LoVo (cell line): ENCODE measurements around the gene TCHP.

Source experiments
- DNase-seq: peaks from one replicate; pipeline ENCODE4 v3.0.0-alpha.2; 2016; ENCODE audit warnings: low spot score

The TCHP gene

DNA sequence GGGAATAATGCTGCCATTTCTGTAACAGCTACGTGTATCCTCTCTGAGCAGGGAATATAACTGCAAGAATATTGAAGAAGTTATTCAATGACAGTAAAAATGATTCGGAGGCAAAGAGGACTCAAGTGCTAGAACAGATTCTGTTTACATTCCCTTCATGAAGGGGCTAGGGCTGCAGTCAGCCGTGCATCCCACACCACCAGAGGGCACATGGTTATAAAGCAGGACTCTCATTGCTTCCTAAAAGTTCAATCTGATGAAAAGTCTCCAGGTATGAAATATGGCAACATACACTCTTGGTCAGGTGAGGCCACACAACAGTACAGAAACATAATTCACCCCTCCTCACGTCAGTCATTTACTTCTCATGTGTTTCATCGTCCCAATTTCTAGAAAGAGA, 34.0 kb downstream of the TCHP start:
- no peak for DNase-seq

DNA sequence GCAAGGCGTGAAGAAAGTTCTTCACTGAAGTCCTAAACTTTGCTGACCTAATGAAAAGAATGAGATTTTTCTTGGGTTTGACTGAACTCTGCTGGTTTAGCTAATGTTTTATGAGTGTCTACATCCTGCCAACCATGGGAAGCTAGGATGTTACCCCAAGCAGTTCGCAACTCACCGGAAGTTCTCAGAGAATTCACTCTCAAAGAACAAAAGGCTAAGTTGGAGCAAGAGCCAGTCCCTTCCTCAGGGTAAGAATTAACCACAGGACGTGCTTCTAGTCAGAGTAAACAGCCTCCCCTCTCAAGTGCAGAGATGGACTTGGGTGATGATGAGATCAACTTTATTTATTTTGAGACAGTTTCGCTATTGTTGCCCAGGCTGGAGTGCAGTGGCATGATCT, 37.3 kb downstream of the TCHP start:
- DNase-seq: no peak

DNA sequence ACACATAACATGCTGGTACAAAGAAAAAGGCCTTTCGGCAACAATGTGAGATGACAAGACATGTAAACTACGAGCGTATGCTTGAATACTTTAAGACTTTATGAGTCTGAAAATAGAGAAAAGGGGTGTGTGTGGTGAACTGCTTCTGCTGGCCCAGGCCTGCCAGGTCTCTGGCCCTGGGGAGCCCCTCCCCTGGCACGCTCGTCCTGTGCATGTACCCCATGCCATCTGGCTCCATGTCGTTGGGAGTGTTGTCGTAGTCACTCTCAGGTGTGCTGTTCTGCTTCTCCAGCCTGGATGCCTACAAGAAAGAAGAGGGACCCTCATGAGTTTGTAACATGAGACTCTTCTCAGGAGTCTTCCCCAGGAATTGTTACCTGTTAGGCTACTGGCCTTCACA, 38.9 kb downstream of the TCHP start:
- DNase-seq: no peak

DNA sequence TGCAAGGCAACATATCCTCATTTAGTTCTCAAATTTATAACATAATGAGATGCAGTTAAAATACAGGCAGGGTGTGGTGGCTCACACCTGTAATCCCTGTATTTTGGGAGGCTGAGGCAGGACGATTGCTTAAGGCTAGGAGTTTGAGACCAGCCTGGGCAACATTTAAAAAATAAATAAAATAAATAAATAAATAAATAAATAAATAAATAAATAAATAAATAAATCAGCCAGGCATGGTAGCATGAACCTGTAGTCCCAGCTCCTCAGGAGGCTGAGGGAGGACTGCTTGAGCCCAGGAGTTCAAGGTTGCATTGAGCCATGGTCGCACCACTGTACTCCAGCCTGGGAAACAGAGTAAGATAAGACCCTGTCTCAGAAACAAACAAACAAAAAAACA, 39.4 kb downstream of the TCHP start:
- no peak for DNase-seq

DNA sequence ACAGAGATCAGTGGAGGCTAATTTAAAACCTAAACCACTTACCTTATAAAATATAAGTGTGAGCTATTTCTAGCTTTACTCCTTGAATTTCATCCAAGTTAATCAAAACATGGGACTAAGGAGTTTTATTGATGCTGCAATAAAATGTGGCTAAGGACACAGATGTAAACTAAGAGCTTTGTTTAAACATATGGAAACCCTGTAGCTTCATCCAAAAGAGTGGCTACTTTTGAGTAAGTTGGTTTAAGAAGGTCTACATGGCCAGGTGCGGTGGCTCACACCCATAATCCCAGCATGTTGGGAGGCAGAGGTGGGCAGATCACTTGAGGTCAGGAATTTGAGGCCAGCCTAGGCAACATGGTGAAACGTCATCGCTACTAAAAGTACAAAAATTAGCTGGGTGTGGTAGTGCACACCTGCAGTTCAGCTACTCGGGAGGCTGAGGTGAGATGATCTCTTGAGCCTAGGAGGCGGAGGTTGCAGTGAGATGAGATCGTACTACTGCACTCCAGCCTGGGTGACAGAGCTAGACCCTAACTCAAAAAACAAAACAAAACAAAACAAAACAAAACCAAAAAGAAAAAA, 40.4 kb downstream of the TCHP start:
- DNase-seq: no peak

DNA sequence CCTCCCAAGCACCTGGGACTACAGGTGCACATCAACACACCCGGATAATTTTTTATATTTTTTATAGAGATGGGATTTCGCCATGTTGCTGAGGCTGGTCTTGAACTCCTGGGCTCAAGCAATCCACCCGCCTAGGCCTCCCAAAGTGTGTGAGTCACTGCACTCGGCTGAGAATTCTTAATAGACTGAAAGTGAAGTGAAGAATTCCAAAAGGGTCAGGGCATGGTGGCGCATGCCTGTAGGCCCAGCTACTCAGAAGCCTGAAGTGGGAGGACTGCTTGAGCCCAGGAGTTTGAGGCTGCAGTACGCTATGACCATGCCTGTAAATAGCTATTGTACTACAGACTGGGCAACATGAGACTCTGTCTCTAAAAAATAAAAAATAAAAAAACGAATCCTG, 43.7 kb downstream of the TCHP start:
- no peak for DNase-seq

DNA sequence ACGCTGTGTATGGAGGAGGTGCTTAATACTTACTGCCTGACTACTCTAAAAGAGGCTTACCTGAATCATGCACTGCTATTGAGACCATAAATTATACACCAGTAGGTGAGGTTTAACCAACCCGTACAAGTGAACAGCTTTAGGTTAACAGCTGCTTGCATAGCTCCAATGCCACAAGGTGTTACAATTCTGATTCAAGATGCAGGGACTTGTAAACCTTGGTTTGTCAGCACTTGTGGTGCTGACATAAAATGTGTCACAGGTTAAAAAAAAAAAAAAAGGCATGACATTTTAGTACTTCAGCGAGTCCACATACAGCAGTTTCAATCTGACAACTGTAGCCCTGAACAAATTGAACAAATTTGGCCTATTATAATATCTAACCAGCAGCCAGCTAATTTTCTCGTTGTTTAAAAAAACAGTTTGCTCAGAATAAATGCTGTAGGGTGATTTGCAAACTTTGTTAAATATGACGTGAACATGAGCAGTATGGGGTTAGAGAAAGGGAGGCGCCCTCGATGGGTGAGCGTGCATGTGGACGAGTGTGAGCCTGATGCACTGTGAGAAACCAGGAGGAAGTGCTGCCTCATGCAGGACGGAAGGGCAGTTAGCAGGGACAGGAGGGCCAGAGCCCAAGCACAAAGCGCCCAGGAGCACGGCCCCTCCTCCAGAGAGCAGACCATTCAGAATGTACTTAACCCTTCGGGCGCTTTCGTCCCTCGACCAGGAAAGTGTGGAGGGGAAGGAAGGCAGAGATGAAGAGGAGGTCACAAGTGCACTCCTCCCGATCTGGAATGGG, 44.7 kb downstream of the TCHP start:
- no peak for DNase-seq

DNA sequence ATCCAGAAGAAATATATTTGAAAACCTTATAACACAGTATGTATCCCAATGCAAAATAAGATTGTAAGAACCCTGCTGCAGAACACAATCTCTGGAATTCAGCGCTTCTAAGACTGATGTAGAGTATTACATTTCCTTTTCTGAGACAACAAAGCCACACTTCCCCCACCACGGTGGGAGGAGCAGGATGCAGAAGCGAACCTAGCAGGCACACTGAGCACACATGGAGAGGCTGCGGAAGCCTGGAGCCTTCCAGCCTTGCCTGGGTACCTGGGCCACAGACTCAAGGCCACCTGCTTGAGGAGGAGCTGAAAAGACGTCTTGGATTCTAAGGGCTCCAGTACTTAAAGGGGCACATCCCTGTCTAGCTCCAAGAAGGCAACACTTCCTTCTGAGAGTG, 46.4 kb downstream of the TCHP start:
- no peak for DNase-seq

DNA sequence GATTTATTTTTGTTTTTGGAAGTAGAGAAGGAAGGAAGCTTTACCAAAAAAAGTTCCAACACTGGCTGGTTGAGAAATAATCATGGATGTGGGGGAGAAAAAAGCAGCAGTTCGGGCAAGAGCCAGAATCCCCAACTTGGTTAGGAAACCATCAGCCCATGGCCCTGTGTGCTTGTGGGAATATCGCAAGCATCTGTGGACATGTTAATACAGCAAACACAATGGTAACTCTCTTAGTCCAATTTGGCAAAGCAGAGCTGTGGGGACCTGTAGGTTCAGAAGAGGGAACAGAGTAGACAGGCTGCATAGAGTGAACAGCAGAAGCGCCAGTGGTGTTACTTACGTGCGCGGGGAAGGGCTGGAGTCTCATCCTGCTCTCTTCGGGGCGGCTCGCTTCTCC, 46.8 kb downstream of the TCHP start:
- DNase-seq: no peak

DNA sequence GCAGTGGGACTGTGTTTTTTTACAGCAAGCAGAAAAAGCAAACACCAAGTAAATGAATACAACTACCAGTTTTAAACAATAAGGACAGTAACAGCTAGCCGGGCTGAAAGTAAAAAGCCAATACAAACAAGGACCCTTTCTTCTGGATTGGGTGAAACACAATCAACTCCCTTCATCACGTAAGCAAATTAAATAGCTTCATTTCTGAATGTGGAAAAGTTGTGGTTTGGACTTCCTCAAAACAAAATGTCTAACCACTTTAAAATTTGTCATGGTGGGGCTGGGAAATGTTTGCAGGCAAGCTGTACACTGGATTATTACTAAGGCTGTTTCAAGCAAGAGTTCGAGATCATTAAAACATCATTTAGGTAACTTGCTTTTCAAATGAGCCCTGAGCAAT, 47.4 kb downstream of the TCHP start:
- no peak for DNase-seq

DNA sequence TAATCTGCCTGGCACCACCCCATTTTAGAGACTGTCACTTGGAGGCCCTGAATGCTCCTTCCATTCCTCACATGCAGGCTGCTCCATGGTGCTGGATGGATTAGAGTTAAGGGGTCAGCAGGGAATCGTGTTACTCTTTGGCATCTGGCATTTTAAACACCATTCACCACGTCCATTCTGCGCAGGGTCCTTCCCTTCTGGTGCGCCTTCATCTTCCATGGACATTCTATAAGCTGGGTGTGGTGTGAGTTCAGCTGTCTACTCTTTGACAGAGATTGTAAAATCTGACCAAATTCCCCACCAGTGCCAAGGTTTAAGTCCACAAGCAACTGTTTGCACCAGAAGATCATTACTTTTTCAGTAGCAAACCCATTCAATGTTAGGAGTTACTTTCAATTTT, 48.3 kb downstream of the TCHP start:
- DNase-seq: no peak

DNA sequence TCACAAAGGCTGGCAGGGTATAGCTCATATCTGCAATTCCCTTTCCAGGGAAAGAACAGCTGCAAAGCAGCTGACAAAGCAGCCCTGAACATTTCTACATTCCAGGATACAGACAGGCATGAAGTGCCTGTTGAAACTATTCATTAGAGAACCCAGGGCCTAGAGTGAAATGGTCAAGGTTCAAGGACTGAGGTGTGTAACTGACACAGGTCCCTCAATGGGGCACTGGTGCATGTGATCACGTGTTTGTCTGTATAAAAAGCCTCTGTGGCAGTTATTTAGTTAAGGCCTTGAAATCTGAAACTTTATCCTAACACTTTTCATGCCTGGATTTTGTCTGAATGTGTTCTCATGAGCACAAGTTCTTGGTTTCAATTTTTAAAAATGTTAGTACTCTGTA, 49.0 kb downstream of the TCHP start:
- no peak for DNase-seq

DNA sequence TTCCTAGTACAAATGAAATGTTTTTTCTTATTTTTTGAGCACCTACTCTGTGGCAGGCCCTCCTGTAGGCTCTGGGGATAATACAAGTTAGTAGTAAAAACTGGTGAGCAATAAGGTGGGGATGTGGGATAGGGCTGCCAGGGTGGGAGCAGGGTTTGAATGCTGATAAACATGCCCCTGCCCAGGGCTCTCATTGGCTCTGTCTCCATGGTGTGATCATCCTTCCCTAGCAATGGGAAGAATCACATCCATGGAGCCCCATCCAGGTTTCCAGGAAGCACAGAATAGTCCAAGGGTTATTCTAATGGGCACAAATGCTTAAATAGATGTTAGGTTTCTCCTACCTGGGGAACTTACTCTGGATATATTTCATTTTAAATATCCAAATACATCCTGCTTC, 50.6 kb downstream of the TCHP start:
- DNase-seq: no peak

DNA sequence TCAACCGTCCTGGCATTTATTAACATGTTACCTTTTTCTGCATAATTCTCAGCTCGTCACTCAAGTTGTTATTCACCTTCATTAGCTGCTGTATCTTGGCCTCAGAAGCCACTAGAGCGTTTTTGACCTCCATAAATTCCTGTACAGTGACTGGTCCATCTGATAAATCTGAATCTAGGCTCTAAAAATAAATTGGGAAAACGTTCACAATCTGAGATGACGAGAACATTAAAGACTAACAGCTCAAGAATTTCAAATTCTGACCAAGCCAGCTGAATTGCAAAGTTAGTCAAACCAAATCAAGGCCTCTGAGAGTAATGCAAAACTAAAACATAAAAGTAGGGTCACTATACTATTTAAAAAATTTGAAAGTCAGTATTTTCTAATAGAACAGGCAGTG, 51.1 kb downstream of the TCHP start:
- no peak for DNase-seq

DNA sequence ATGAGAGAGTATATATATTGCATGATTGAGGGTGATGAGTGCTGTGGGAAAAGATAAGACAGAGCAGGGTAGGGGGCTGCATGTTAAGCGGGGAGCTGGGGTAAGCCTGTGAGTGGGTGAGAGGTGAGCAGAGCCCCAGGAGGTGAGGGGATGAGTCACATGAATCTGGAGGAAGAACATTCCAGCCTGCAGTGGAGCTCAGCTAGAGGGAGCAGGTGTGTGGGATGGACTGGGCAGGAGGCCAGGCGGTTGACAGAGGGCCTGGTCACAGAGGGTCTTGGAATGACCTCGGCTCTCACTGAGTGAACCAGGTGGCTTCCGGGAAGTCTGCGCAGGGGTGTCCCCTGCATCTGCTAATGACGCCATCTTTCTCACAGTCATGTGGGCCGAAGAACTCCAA, 51.7 kb downstream of the TCHP start:
- no peak for DNase-seq

DNA sequence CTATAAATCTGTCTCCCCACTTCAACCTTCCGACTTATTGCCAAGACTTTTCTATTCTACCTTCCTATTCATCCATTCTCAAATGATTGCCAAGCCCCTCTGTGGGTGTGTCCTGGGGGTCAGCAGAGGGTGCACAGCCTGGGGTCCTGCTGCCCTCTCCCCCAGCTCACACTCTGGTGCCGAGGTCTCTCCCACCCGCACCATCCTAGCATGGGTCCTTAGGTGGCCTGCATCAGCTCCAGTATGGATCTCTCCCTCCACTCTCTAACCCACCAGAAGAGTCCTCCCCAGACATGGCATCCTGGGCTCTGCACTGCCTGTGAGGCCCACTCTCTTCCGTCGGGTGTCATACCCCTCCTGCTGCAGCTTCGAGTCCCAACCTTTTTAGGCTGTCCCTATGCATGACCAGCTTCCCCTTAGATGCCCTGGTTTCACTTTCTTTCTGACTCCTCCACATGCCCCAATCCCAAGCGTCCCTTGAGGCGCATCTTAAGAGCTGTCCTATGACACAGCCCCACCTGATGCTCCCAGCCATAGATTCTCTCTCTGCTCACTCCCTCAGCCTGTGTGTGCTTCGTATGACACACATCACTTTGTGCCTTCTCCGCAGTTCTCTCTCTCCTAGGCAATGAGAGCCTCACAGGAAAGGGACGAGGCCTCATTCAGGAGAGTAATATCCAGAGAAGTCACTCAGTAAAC, 52.2 kb downstream of the TCHP start:
- DNase-seq: no peak

DNA sequence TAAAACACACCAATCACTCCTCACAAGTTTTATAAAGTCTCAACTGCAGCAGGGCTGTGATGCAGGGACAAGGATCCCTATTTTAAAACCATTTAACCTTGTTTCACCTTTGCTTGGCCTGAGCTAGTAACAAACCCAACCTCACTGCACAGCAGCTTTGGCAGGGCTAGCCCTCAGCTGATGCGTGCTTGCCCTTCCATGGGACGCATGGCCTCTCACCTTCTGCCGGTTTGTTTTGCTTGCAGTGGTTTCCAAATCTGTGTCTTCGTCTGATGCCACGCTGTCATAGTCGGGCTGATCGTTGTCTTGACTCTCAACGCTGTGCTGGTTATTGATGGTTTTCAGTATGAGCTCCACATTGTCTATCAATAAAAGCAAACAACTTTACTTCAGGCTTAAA, 52.8 kb downstream of the TCHP start:
- DNase-seq: no peak

DNA sequence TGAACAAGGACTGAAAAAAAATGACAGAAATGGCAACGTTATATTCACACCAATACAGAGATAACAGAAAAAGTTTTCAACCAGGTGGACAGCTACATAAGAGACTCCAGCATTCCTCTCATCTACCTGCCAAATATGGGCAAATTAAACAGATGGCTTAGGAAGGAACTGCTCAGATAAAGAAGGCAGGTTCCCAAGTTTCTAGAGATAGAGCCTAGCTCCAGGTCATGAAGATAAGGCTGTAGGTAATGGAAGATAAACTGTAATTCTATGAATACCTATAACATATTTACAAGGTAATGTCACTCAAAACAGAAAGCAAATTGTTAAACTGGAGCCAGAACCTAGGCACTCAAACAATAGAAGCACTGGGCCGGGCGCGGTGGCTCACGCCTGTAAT, 53.6 kb downstream of the TCHP start:
- no peak for DNase-seq

DNA sequence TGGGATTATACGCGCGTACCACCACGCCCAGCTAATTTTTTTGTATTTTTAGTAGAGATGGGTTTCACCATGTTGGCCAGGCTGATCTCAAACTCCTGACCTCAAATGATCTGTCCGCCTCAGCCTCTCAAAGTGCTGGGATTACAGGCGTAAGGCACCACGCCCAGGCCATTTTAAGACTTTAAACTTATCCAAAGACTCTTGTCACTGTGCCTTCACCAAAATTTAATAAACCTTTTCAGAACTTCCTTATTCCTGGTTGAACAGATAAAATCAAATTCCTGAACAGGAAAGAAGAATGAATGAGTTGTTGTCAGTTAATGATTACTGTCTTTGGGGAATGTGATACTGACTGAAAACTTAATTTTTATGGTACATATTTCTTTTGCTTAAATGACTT, 58.3 kb downstream of the TCHP start:
- no peak for DNase-seq

DNA sequence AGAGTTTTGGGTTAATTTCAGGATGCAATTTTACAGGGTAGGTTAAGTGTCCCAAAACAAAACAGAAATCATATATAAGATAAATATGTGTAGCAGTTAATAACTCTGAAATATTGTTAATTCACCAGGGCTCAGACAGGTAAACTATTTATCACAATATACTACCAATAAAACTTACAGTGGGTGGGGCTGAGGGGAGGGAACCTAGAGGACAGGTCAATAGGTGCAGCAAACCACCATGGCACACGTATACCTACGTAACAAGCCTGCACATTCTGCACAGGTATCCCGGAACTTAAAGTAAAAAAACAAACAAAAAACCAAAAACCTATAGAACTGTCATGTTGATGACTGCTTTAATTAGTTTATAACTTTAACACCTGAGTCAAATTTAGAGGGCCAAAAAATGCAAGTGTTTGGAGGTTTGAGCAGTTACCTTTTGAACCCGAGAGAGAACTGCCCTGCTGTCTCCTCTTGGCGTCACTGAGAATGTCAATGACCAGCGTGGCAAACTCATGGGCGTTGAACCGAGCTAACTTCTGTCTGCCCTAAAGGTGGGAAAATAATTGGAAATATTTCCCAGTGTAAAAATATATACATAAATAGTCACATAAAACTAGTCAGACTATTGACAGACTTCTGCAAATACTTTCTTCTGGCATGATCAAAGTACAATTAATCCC, 59.5 kb downstream of the TCHP start:
- DNase-seq: no peak

DNA sequence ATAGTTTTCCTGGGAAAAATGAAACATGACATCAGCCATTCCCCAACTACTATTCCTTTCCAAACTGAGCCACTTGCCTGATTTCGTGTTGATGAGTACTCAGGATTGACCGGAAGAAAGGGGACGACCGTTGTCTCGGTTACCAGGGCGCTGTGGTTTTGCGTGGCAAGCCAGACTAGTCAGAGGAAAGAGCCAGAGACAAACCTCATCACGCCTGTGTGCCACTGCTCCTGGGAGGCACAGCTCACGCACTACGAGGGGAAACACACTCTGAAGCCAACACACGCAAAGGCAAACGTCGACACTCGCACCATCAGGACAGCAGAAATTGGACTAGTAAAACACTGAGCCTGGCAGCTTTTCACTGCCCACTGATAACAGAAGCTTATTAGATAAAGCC, 61.1 kb downstream of the TCHP start:
- no peak for DNase-seq

DNA sequence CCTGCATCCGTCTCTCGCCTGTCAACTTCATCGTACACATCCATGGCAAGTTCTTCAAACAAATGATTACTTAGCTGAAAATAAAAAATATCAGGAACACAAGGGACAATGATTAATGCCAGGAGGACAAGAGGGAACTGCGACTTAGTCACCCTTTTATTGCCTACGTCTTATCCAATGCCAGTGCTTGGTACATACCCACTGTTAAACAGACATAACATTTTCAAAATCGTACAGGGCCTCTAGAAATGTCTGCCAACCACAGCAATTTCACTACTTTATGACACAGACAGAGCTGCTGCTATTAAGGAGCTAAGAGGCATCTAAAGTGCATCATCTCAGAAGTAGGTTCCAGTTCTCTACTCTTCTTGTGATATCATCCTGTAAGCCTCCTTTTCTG, 61.5 kb downstream of the TCHP start:
- DNase-seq: no peak

DNA sequence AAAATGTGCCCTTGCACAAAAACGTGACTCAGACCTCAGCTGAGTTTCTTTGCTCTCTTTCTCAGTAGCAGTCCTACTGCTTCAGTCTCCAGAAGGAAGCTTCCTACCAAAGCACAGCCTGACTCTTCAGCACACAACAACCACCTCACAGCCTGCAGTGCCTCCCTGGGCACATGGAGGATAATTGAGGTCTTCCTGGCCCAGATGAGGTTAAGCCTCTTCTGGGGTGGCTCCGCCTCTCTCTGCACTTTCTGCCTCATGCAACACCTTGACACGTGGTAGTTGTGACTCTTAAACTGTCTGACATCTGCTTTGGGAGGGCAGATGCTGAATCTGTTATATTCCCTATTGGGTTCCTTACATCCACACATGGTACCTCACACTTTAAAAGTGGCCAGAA, 62.3 kb downstream of the TCHP start:
- no peak for DNase-seq
